H1 (cell line): ENCODE data around the gene TIFAB. TPM values are rescaled to one million over a fixed set of nuclear protein-coding genes. Genes with fewer than 3 reads are reported as not detected.

Source experiments
- CTCF ChIA-PET: fragments of 300-600 bp; sonication (Branson Sonifier 250); formaldehyde crosslinking; loops from one replicate; lab custom pipeline; 2021; ENCODE audit not compliant: partially characterized antibody; lab: Charles Lee
- POLR2A ChIA-PET: fragments of 300-600 bp; sonication (Branson Sonifier 250); formaldehyde crosslinking; loops from one replicate; lab custom pipeline; 2021; ENCODE audit warnings: inconsistent platforms; ENCODE audit not compliant: partially characterized antibody; lab: Charles Lee
- DNase-seq, 2 experiments: peaks; one replicate each; pipeline versions ENCODE4 v3.0.0 to v3.0.0-alpha.2; 2010 to 2022; ENCODE audit warnings: low spot score in 2 of 2, low read depth in 1 of 2, mixed read lengths in 1 of 2
- FAIRE-seq: peaks from 2 replicates; lab custom pipeline; 2011; peaks lifted over from hg19 to GRCh38; lab: Jason Lieb, UNC
- H2AFZ ChIP-seq: 2 replicates; pipeline ENCODE4 v1.8.1; 2012; ENCODE audit warnings: low read length, inconsistent platforms
- H2AK5ac ChIP-seq: 2 replicates; pipeline ENCODE4 v1.6.1; 2013; ENCODE audit warnings: low read depth, low read length
- H2BK120ac ChIP-seq: replicated peaks from 2 replicates; pipeline ENCODE3; 2013; ENCODE audit warnings: low read depth, low read length, inconsistent platforms
- H2BK12ac ChIP-seq: 2 replicates; pipeline ENCODE4 v1.6.1; 2013; ENCODE audit warnings: low read depth, low read length
- H2BK15ac ChIP-seq: 2 replicates; pipeline ENCODE4 v1.6.1; 2013; ENCODE audit warnings: low read length
- H2BK20ac ChIP-seq: 2 replicates; pipeline ENCODE4 v1.6.1; 2013; ENCODE audit warnings: low read length
- H2BK5ac ChIP-seq: 2 replicates; pipeline ENCODE4 v1.6.1; 2013; ENCODE audit warnings: low read depth, low read length
- H3K14ac ChIP-seq: 2 replicates; pipeline ENCODE4 v1.6.1; 2013; ENCODE audit warnings: inconsistent platforms; ENCODE audit not compliant: insufficient read length
- H3K18ac ChIP-seq: 2 replicates; pipeline ENCODE4 v1.6.1; 2013; ENCODE audit warnings: low read length; ENCODE audit errors: extremely low read depth
- H3K23ac ChIP-seq: 2 replicates; pipeline ENCODE4 v1.6.1; 2013; ENCODE audit warnings: inconsistent platforms; ENCODE audit not compliant: insufficient read length
- H3K23me2 ChIP-seq: 2 replicates; pipeline ENCODE4 v1.6.1; 2013; ENCODE audit warnings: low read depth, low read length
- H3K27ac ChIP-seq: 2 replicates; pipeline ENCODE4 v1.6.1; 2011; ENCODE audit warnings: low read depth, low read length, inconsistent platforms
- H3K27me3 ChIP-seq, 4 experiments: replicated peaks in 1 of 4; 1 replicate in 1 of 4; 2 replicates in 3 of 4; pipeline versions ENCODE4 v1.6.1 to v1.8.1; 2011 to 2013; ENCODE audit warnings: low read length in 3 of 4, mild to moderate bottlenecking in 3 of 4, inconsistent platforms in 2 of 4, mixed read lengths in 2 of 4, moderate library complexity in 1 of 4; ENCODE audit not compliant: control insufficient read depth in 3 of 4, insufficient read depth in 3 of 4; ENCODE audit errors: extremely low read depth in 1 of 4
- H3K36me3 ChIP-seq, 4 experiments: 2 replicates each; pipeline versions ENCODE4 v1.6.1 to v1.8.1; 2011 to 2013; ENCODE audit warnings: mild to moderate bottlenecking in 4 of 4, low read length in 3 of 4, moderate library complexity in 2 of 4, control low read depth in 1 of 4, inconsistent platforms in 1 of 4; ENCODE audit not compliant: insufficient read depth in 4 of 4, control insufficient read depth in 2 of 4
- H3K4ac ChIP-seq: replicated peaks from 2 replicates; pipeline ENCODE3; 2013; ENCODE audit warnings: low read length, low read depth, mixed read lengths, inconsistent platforms; ENCODE audit not compliant: insufficient read length
- H3K4me1 ChIP-seq, 4 experiments: replicated peaks in 1 of 4; 1 replicate in 1 of 4; 2 replicates in 3 of 4; pipeline versions ENCODE4 v1.6.1 to v1.8.1; 2011 to 2013; ENCODE audit warnings: low read length in 3 of 4, inconsistent platforms in 2 of 4, mixed read lengths in 1 of 4; ENCODE audit not compliant: insufficient read depth in 4 of 4, control insufficient read depth in 3 of 4
- H3K4me2 ChIP-seq, 2 experiments: 2 replicates each; pipeline versions ENCODE4 v1.6.1 to v1.8.1; 2011 to 2013; ENCODE audit warnings: low read depth in 2 of 2, low read length in 2 of 2, control low read depth in 1 of 2, inconsistent platforms in 1 of 2, mild to moderate bottlenecking in 1 of 2; ENCODE audit not compliant: insufficient read depth in 1 of 2
- H3K4me3 ChIP-seq, 4 experiments: fragments of 200-600, 300-600 bp in 1 of 4; sonication (generic), shearing (Covaris generic), sonication (Bioruptor Twin) in 1 of 4; 2 replicates each; pipeline versions ENCODE4 v1.5.1 to v1.8.1; 2011 to 2016; ENCODE audit warnings: low read length in 4 of 4, low read depth in 3 of 4, control low read depth in 2 of 4, inconsistent platforms in 2 of 4, mild to moderate bottlenecking in 2 of 4, mixed read lengths in 1 of 4, moderate library complexity in 1 of 4; ENCODE audit not compliant: insufficient read depth in 2 of 4; ENCODE audit errors: extremely low read depth in 1 of 4
- H3K56ac ChIP-seq: replicated peaks from 2 replicates; pipeline ENCODE3; 2013; ENCODE audit warnings: low read depth, mild to moderate bottlenecking, mixed read lengths, low read length, inconsistent platforms; ENCODE audit not compliant: insufficient read length
- H3K79me1 ChIP-seq: 2 replicates; pipeline ENCODE4 v1.6.1; 2013; ENCODE audit warnings: low read depth, low read length, control low read depth
- H3K79me2 ChIP-seq, 2 experiments: 2 replicates each; pipeline versions ENCODE4 v1.6.1 to v1.8.1; 2012 to 2013; ENCODE audit warnings: low read length in 2 of 2, mild to moderate bottlenecking in 2 of 2, inconsistent platforms in 1 of 2; ENCODE audit not compliant: insufficient read depth in 2 of 2, control insufficient read depth in 1 of 2
- H3K9ac ChIP-seq, 4 experiments: replicated peaks in 1 of 4; 1 replicate in 1 of 4; 2 replicates in 3 of 4; pipeline versions ENCODE4 v1.6.1 to v1.8.1; 2011 to 2013; ENCODE audit warnings: low read depth in 3 of 4, low read length in 3 of 4, control low read depth in 2 of 4, mild to moderate bottlenecking in 2 of 4, moderate library complexity in 2 of 4, inconsistent platforms in 1 of 4; ENCODE audit errors: extremely low read depth in 1 of 4
- H3K9me3 ChIP-seq, 2 experiments: 2 replicates each; pipeline versions ENCODE4 v1.6.1 to v1.8.1; 2012 to 2013; ENCODE audit warnings: mild to moderate bottlenecking in 2 of 2, moderate library complexity in 2 of 2, control low read depth in 1 of 2, inconsistent platforms in 1 of 2, low read depth in 1 of 2, low read length in 1 of 2, mixed read lengths in 1 of 2; ENCODE audit not compliant: insufficient read depth in 2 of 2
- H4K20me1 ChIP-seq, 2 experiments: replicated peaks in 1 of 2; 2 replicates each; pipeline versions ENCODE3 to v1.8.1; 2011 to 2013; ENCODE audit warnings: inconsistent platforms in 2 of 2, low read length in 2 of 2, mild to moderate bottlenecking in 1 of 2; ENCODE audit not compliant: insufficient read depth in 2 of 2, control insufficient read depth in 1 of 2
- H4K5ac ChIP-seq: 2 replicates; pipeline ENCODE4 v1.6.1; 2013; ENCODE audit warnings: low read length, low read depth, mixed read lengths, inconsistent platforms; ENCODE audit not compliant: insufficient read length
- H4K8ac ChIP-seq: 2 replicates; pipeline ENCODE4 v1.8.0; 2013; ENCODE audit warnings: mild to moderate bottlenecking, moderate library complexity, low read length, inconsistent platforms; ENCODE audit not compliant: insufficient read depth; ENCODE audit errors: extremely low read depth
- H4K91ac ChIP-seq: replicated peaks from 2 replicates; pipeline ENCODE3; 2013; ENCODE audit warnings: low read length, mixed read lengths, inconsistent platforms; ENCODE audit not compliant: insufficient read length
- GABPA ChIP-seq: IDR thresholded peaks from 2 replicates; pipeline ENCODE4 v1.6.1; 2011; ENCODE audit warnings: mild to moderate bottlenecking, low read length, moderate library complexity, borderline replicate concordance; ENCODE audit not compliant: insufficient read depth
- SRF ChIP-seq: IDR thresholded peaks from 2 replicates; pipeline ENCODE4 v1.6.1; 2011; ENCODE audit warnings: mild to moderate bottlenecking, low read depth, low read length, moderate library complexity
- WGBS, 2 experiments: shearing (Covaris generic) in 1 of 2; methylation state at CpG; one replicate each; pipeline versions ENCODE4 v1.1.6 to v1.1.7; 2013 to 2015; ENCODE audit warnings: low lambda C conversion rate in 2 of 2, mixed read lengths in 2 of 2, inconsistent platforms in 1 of 2, low coverage in 1 of 2, missing lambda C conversion rate in 1 of 2; ENCODE audit not compliant: insufficient replicate concordance in 2 of 2, insufficient coverage in 1 of 2, insufficient read length in 1 of 2; ENCODE audit errors: extremely low coverage in 1 of 2, missing lambda C conversion rate in 1 of 2; 5-methylcytosine and 5-hydroxymethylcytosine counted together
- polyA plus RNA-seq, 7 experiments: library from polyadenylated mRNA; depleted of rRNA in 3 of 7; stranded (reverse) in 5 of 7; unstranded in 2 of 7; fragments of >200 nt in 5 of 7; fragments of 200-250 nt in 2 of 7; gene quantifications; 1 replicate in 5 of 7; 2 replicates in 1 of 7; 4 replicates in 1 of 7; pipeline versions ENCODE4 v1.2.1 to v1.2.3, GENCODE V29; 2011 to 2013; ENCODE audit warnings: missing spikeins in 2 of 7, mixed read lengths in 2 of 7
- total RNA-seq: library from RNA; stranded (reverse); fragmentation: NEBNext Ultra II Directional; extraction: Animal tissue kit (Norgen Biotek cat#: 25700); gene quantifications from 2 replicates; pipeline ENCODE4 v1.2.1, GENCODE V29; 2021

Gene TIFAB
- total and polyA plus RNA-seq, 2 of the 8 experiments (the other 6 are each of a cell fraction or from before 2014, with no cell fraction given), result not detected

GRCh38 chr5:135453613-135454012 is 1.5 kb upstream of the TIFAB start:
- FAIRE-seq, result no peak
- Histone ChIP-seq H2BK5ac (no peak overlapping the region), H2BK120ac (no peak overlapping the region), H3K27ac (no peak overlapping the region), H3K79me1 (no peaks in the 10 kb centered on the region), H3K79me2 (no peaks in the 10 kb centered on the region), H3K4me2 (no peak overlapping the region), H3K18ac (no peak overlapping the region), H4K8ac (no peak overlapping the region), H3K4me3 (no peak overlapping the region), H2BK20ac (no peak overlapping the region), H3K23me2 (no peaks in the 10 kb centered on the region), H4K5ac (no peak overlapping the region), H3K27me3 (peaks cover 0 to 5% (median 2%) of the 10 kb centered on the region in 4 experiments; a peak in 4 of 7 replicates), H3K4ac (no peak overlapping the region), H3K36me3 (no peaks in the 10 kb centered on the region), H4K91ac (no peak overlapping the region), H3K9me3 (no peaks in the 10 kb centered on the region), H2AFZ (no peak overlapping the region), H3K23ac (no peak overlapping the region), H3K4me1 (peaks cover 0 to under 1% (median 0%) of the 10 kb centered on the region in 4 experiments; a peak in 1 of 7 replicates), H4K20me1 (no peaks in the 10 kb centered on the region), H3K9ac (no peak overlapping the region), H2BK12ac (no peak overlapping the region), H2AK5ac (no peak overlapping the region), H3K14ac (no peak overlapping the region), H2BK15ac (no peak overlapping the region), H3K56ac (no peak overlapping the region)
- DNase-seq, result no peak
- WGBS, 2 experiments, result 88% methylated on average over 4 of the region's 4 CpGs; no CpG with 5 or more reads in 1 of the 2 experiments
- POLR2A ChIA-PET, result no interaction called here
- no peak for TF ChIP-seq GABPA
- no peak for TF ChIP-seq SRF
- CTCF ChIA-PET, result interaction anchor here (15.4 to 21.6 kb wide), 2 partner anchors 11 to 98 kb away, joined by 264 to 778 read pairs; partner anchors contain the start of genes DCANP1 and TIFAB
